Measurements from ENCODE around the gene TPCN2.

TPCN2 gene

GRCh38 chr11:69034123-69034867 lies 14.4 kb upstream of the TPCN2 start:
- H3K4me3 ChIP-seq (ENCODE audit: low read depth, low read length) = no peak overlapping the region
- DNase-seq (ENCODE audit: low read depth) = no peak

- no peak for DNase-seq (ENCODE audit: low read depth)
- H3K4me3 ChIP-seq (ENCODE audit: low read depth, low read length) = no peak overlapping the region
Observed at GRCh38 chr11:69035150-69035945, 13.4 kb upstream of the TPCN2 start.

GRCh38 chr11:69035946-69036340 lies 12.8 kb upstream of the TPCN2 start:
- no peak overlapping the region for H3K4me3 ChIP-seq (ENCODE audit: low read depth, low read length)
- DNase-seq (ENCODE audit: low read depth) = peak; percentile 30

GRCh38 chr11:69037074-69037473 lies 11.7 kb upstream of the TPCN2 start:
- DNase-seq (ENCODE audit: low read depth) = no peak
- H3K4me3 ChIP-seq (ENCODE audit: low read depth, low read length) = no peak overlapping the region

- no peak for DNase-seq (ENCODE audit: low read depth)
- no peak overlapping the region for H3K4me3 ChIP-seq (ENCODE audit: low read depth, low read length)
Observed at GRCh38 chr11:69037544-69037943, 11.2 kb upstream of the TPCN2 start.

GRCh38 chr11:69039501-69039900 lies 9.2 kb upstream of the TPCN2 start:
- no peak for DNase-seq (ENCODE audit: low read depth)
- H3K4me3 ChIP-seq (ENCODE audit: low read depth, low read length) = no peak overlapping the region

- no peak overlapping the region for H3K4me3 ChIP-seq (ENCODE audit: low read depth, low read length)
- DNase-seq (ENCODE audit: low read depth) = no peak
Observed at GRCh38 chr11:69040051-69040450, 8.7 kb upstream of the TPCN2 start.

GRCh38 chr11:69040581-69041260 lies 8.0 kb upstream of the TPCN2 start:
- peak; percentile 77 for DNase-seq (ENCODE audit: low read depth)
- H3K4me3 ChIP-seq (ENCODE audit: low read depth, low read length) = no peak overlapping the region

- no peak for DNase-seq (ENCODE audit: low read depth)
Observed at GRCh38 chr11:69041516-69041915, 7.2 kb upstream of the TPCN2 start.

GRCh38 chr11:69044111-69045013 lies 4.4 kb upstream of the TPCN2 start:
- no peak overlapping the region for H3K4me3 ChIP-seq (ENCODE audit: low read depth, low read length)
- peak; percentile 21 for DNase-seq (ENCODE audit: low read depth)

More at GRCh38 chr11:69041516-69041915, 7.2 kb upstream of the TPCN2 start:
- no peak overlapping the region for H3K4me3 ChIP-seq (ENCODE audit: low read depth, low read length)

- H3K4me3 ChIP-seq (ENCODE audit: low read depth, low read length) = peak overlapping the region; percentile 86
Observed at GRCh38 chr11:69048031-69048693, 570 bp upstream of the TPCN2 start.

GRCh38 chr11:69049490-69049867 lies 747 bp downstream of the TPCN2 start:
- no peak for DNase-seq (ENCODE audit: low read depth)
- H3K4me3 ChIP-seq (ENCODE audit: low read depth, low read length) = peak overlapping the region; percentile 86

More at GRCh38 chr11:69048031-69048693, 570 bp upstream of the TPCN2 start:
- DNase-seq (ENCODE audit: low read depth) = no peak

- H3K4me3 ChIP-seq (ENCODE audit: low read depth, low read length) = no peak overlapping the region
- DNase-seq (ENCODE audit: low read depth) = no peak
Observed at GRCh38 chr11:69050592-69051380, 2.1 kb downstream of the TPCN2 start.

GRCh38 chr11:69051381-69052342 lies 2.9 kb downstream of the TPCN2 start:
- no peak overlapping the region for H3K4me3 ChIP-seq (ENCODE audit: low read depth, low read length)
- DNase-seq (ENCODE audit: low read depth) = no peak

- no peak overlapping the region for H3K4me3 ChIP-seq (ENCODE audit: low read depth, low read length)
- no peak for DNase-seq (ENCODE audit: low read depth)
Observed at GRCh38 chr11:69052343-69053168, 3.8 kb downstream of the TPCN2 start.

GRCh38 chr11:69053169-69053477 lies 4.4 kb downstream of the TPCN2 start:
- no peak overlapping the region for H3K4me3 ChIP-seq (ENCODE audit: low read depth, low read length)
- no peak for DNase-seq (ENCODE audit: low read depth)

All from skeletal muscle cell (primary cell).